T-helper 17 cell (primary cell): ENCODE measurements around the gene CCDC141. TPM values are rescaled to one million over a fixed set of nuclear protein-coding genes. Genes with fewer than 3 reads are reported as not detected.

ENCODE experiments used
- ATAC-seq: fragments of 150-1000 bp; cut with Tn5 transposase; 2 replicates; pipeline ENCODE4 v1.10.0; 2021; ENCODE audit warnings: mild to moderate bottlenecking, moderate library complexity
- DNase-seq, 3 donors: peaks; one replicate each; pipeline versions ENCODE4 v3.0.0 to v3.0.0-alpha.2; 2020 to 2021
- H3K9me3 ChIP-seq: one replicate; pipeline ENCODE4 v1.7.0; 2013; ENCODE audit warnings: low read length, mild to moderate bottlenecking; ENCODE audit not compliant: control insufficient read depth, poor library complexity, severe bottlenecking
- H3K27ac Mint-ChIP-seq: one replicate; pipeline ENCODE4 v1.8.0; 2022; ENCODE audit warnings: mild to moderate bottlenecking, moderate library complexity, mixed read lengths
- H3K27me3 Mint-ChIP-seq: one replicate; pipeline ENCODE4 v1.8.0; 2022; ENCODE audit warnings: mixed read lengths
- H3K36me3 Mint-ChIP-seq: one replicate; pipeline ENCODE4 v1.8.0; 2022; ENCODE audit warnings: low read depth, mixed read lengths
- H3K4me1 Mint-ChIP-seq: one replicate; pipeline ENCODE4 v1.8.0; 2022; ENCODE audit warnings: mild to moderate bottlenecking, mixed read lengths
- H3K4me3 Mint-ChIP-seq: one replicate; pipeline ENCODE4 v1.8.0; 2022; ENCODE audit warnings: mild to moderate bottlenecking, moderate library complexity, mixed read lengths
- total RNA-seq, 4 donors: library from RNA in 2 of 4; stranded (reverse) in 2 of 4; gene quantifications; one replicate each; pipeline ENCODE4 v1.2.3 and lab custom pipeline; 2022 to 2026

Gene CCDC141
- total RNA-seq, 2 donors from 2014 or later = 18.2 to 22.8 TPM

DNA sequence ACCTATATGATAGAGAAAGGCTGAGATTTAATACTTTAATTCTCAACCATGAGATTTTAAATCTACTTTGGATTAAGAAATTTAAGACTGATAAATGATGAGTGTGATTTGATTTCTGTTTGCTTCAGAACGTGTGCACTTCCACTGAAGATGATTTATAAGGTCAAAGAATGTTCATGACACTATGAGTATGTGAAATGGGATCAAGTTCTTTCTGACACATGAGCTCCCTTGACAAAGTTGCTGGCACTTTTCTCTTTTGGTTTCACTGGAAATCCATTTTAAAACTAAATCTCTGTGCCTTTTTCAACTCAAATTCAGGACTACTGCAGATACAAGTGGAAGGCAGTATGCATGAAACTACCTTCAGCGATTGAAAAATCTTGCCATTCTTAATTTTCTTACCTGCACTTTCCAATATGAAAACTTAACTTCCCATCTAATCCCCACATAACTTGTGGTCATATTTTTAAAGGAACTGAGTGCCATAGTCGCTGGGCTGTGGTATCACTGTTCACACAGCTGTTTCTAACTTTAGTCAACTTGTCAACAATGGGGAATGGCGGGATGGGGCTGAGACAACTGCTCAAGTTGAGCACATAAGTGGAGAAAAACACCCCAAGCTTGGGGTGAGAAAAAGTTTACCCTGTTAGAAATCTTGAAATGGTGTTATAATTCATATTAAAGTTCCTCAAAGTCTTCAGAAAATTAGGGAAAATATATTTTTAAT, 190.9 kb downstream of the CCDC141 start:
- no peak overlapping the region for H3K27ac Mint-ChIP-seq
- no peaks in the 10 kb centered on the region for H3K9me3 ChIP-seq
- ATAC-seq (no peak), DNase-seq (no peak)
- H3K4me1 Mint-ChIP-seq = no peaks in the 10 kb centered on the region
- H3K36me3 Mint-ChIP-seq = peaks cover 4% of the 10 kb centered on the region
- H3K27me3 Mint-ChIP-seq = peaks cover 16% of the 10 kb centered on the region
- H3K4me3 Mint-ChIP-seq = no peak overlapping the region

DNA sequence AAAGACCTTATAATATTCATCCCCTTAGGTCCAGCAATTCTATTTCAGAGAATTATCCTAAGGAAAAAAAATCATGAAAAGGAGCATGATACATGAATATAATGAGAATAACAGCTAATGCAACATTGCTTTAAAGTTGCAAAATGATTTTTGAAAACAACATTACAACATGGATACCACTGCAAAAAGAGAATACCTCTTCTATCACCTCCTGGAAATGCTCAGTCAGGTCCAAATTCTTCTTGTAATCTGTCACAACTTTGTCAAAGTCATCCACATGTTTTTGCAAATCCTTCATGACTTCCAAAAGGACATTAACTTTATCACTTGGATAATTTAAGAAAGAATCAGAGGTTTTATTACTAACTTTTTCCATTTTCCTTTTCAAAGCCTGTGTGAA, 194.8 kb downstream of the CCDC141 start:
- ATAC-seq (no peak), DNase-seq (no peak)
- H3K9me3 ChIP-seq = no peaks in the 10 kb centered on the region
- H3K36me3 Mint-ChIP-seq = peaks cover 4% of the 10 kb centered on the region
- H3K4me3 Mint-ChIP-seq = no peak overlapping the region
- no peak overlapping the region for H3K27ac Mint-ChIP-seq
- H3K4me1 Mint-ChIP-seq = no peaks in the 10 kb centered on the region
- H3K27me3 Mint-ChIP-seq = peaks cover 12% of the 10 kb centered on the region

DNA sequence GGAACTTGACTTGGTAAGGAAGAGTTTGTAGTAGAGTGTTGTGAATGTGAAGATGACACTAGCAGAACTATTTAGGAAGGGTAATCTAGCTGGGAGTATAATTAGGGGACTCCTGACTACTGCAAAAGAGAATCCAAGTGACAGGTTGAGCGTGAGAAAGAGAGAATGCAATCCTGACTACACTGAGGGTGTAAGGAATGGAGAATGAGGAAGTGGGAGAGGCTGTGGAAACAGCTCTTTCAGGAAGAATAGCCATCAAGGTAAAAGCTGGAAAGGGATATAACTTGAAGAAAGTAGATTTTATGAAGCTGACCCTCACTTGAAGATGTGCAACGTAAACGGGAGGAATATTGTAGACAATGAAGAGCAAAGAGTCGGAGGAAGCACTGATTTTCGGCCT, 201.6 kb downstream of the CCDC141 start:
- H3K4me3 Mint-ChIP-seq = no peak overlapping the region
- no peak overlapping the region for H3K27ac Mint-ChIP-seq
- H3K27me3 Mint-ChIP-seq = peaks cover 5% of the 10 kb centered on the region
- DNase-seq (no peak), ATAC-seq (no peak)
- H3K4me1 Mint-ChIP-seq = no peaks in the 10 kb centered on the region
- H3K9me3 ChIP-seq = no peaks in the 10 kb centered on the region
- no peaks in the 10 kb centered on the region for H3K36me3 Mint-ChIP-seq

DNA sequence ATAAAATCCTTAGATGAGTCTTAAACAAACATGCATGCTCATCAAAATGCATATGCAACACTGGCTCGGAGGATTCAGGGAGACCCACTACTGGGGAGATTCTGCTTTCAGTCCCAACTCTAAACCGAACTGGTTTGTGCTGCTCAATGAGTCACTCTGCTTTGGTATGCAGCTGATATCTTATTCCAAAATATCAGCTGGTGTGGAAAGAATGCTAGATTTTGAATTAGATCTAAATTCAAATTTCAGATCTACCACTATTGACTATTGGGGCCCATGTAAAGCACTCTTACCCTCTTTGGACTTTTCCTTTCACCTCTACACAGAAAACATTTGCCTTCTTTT, 203.5 kb downstream of the CCDC141 start:
- H3K27me3 Mint-ChIP-seq = no peaks in the 10 kb centered on the region
- H3K9me3 ChIP-seq = no peaks in the 10 kb centered on the region
- DNase-seq (no peak), ATAC-seq (no peak)
- H3K36me3 Mint-ChIP-seq = no peaks in the 10 kb centered on the region
- no peaks in the 10 kb centered on the region for H3K4me1 Mint-ChIP-seq
- H3K4me3 Mint-ChIP-seq = no peak overlapping the region
- H3K27ac Mint-ChIP-seq = no peak overlapping the region

DNA sequence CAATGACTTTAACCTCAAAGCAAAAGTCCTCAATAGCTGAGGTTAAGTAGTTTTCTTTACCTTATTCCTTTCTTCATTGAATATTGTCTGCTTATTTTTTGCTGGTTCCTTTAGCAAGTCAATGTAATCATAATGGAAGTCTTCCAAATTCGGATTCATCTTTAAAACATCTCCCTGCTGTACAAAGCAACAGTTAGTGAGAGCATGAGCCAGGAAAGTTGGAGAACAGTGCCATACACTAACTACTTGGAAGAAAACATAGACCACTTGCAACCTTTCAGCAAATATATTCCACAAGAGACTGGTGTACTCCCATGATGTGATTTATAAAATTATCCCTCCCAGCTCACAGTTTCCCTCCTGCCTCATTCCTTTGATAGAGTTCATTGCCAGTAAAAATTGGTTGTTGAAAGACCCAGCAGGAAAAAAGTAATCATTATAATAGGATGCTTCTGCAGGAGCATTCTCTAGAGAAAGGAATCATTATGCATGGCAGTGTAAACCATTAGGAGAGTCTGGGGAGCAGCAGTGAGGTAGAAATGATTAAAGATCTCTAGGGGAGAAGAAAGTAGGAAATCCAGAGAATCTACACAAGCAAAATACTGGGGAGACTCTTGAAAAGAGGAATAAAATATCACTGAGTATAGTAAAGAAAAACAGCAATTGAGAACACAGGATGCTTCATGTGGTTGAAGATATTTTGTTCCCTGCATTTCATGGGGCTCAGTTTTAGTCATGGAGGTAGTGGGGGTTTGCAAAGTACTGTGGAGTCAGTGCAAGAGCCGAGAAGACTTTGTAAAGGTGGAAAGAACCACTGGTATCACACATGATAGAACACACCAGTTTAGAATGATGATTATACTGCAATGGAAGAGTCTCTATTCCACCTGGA, 204.1 kb downstream of the CCDC141 start:
- no peak for DNase-seq
- ATAC-seq = no peak
- Mint-ChIP-seq H3K4me3 (no peak overlapping the region), H3K27me3 (no peaks in the 10 kb centered on the region), H3K27ac (no peak overlapping the region), H3K4me1 (no peaks in the 10 kb centered on the region), H3K36me3 (no peaks in the 10 kb centered on the region)
- H3K9me3 ChIP-seq = no peaks in the 10 kb centered on the region

DNA sequence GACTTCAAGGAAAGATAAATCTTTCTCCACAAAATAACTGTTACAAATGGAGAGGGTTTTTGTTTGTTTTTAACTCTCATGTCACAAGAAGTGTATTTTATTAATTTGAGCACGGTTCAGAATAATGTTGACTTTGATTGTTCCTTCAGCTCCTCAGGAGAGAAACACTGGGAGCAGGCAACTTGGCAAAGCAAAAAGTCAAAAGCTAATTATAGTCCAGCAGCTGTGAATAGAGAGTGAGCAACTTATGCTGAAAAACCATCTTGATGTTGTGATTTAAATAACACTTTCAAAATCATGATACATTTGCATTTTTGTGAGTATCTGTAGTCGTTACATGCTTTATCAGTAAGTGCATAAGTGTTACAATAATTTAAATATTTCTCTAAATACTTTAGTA, 205.2 kb downstream of the CCDC141 start:
- H3K9me3 ChIP-seq = no peaks in the 10 kb centered on the region
- Mint-ChIP-seq H3K4me3 (no peak overlapping the region), H3K27ac (no peak overlapping the region), H3K27me3 (no peaks in the 10 kb centered on the region), H3K36me3 (no peaks in the 10 kb centered on the region), H3K4me1 (no peaks in the 10 kb centered on the region)
- ATAC-seq (no peak), DNase-seq (no peak)

DNA sequence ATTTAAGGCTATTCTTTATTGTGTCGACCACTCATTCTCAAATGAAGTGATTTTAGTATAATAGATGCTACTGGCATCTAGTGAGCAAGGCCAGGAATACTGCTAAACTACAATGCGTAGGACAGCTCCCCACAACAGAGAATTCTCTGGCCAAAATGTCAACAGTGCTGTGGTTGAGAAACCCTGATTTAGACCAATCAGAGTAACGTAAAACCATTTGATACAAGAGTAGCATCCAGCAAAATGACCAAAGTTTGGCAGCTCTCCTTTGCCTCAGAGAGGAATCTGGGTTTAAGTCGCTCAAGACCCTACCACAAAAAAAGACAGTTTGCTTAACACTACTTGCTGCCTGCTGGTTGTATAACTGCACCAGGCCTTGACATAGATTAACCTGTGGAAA, 205.7 kb downstream of the CCDC141 start:
- ATAC-seq = no peak
- Mint-ChIP-seq H3K4me1 (no peaks in the 10 kb centered on the region), H3K27me3 (no peaks in the 10 kb centered on the region), H3K4me3 (no peak overlapping the region), H3K27ac (no peak overlapping the region), H3K36me3 (no peaks in the 10 kb centered on the region)
- no peak for DNase-seq
- H3K9me3 ChIP-seq = no peaks in the 10 kb centered on the region

DNA sequence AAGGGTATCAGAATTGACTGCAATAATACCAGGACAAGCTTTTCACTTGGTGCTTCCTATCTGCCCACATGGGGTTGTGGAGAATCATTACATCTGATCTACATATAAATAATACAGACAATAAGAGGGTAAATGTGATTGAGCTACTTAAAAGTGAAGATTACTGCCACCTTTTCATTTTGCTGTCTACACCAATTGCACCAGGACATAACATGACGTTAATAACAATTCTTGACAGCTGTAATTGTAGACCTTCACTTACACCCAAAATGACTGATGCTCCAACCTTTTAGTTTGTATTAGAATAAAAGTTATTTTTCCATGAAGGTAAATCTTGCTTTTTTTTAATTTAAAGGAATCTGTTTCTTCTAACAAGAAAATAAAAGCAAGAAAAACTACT, 206.2 kb downstream of the CCDC141 start:
- H3K36me3 Mint-ChIP-seq = no peaks in the 10 kb centered on the region
- DNase-seq (no peak), ATAC-seq (no peak)
- H3K27ac Mint-ChIP-seq = no peak overlapping the region
- H3K4me3 Mint-ChIP-seq = no peak overlapping the region
- H3K27me3 Mint-ChIP-seq = no peaks in the 10 kb centered on the region
- H3K9me3 ChIP-seq = no peaks in the 10 kb centered on the region
- H3K4me1 Mint-ChIP-seq = no peaks in the 10 kb centered on the region

DNA sequence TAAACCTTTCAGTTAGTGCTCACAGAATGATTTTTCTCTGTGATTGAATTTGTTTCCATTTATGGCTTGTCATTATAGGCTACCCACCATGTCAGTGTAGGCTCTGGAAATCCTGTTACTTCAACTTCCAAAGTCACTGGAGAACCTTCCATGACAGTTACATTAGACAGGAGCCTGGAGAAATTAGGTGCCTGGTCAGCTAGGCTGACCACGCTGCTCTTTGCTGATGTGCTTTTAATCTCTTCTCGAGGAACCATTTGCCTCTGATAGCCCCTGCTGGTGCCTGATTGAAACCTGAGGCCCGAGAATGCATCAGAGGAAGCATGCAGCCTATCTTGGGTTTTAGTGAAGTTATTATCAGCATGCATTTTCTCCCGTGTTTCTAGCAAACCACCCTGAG, 213.1 kb downstream of the CCDC141 start:
- no peak for DNase-seq
- no peaks in the 10 kb centered on the region for H3K9me3 ChIP-seq
- Mint-ChIP-seq H3K4me3 (no peak overlapping the region), H3K4me1 (no peaks in the 10 kb centered on the region), H3K27ac (no peak overlapping the region), H3K27me3 (peaks cover 6% of the 10 kb centered on the region), H3K36me3 (no peaks in the 10 kb centered on the region)
- no peak for ATAC-seq

DNA sequence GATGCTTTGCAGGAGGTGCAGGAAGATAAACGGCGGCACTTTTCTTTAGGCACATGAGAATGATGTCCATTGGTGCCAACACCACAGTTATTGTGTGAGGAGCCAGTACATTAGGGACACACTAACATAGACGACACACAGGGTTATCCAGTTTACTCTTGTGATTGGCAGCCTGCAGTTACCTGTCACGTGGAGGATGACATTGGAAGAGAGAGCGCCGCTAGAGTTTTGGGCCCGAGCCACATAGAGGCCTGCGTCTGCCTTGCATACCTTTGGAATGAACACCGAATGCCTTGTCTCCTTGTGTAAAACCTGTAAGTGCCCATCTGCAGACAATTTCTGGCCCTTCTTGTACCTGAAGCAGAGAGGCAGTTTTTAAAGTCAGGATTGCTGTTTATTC, 215.9 kb downstream of the CCDC141 start:
- DNase-seq (no peak), ATAC-seq (no peak)
- Mint-ChIP-seq H3K36me3 (peaks cover 2% of the 10 kb centered on the region), H3K27ac (no peak overlapping the region), H3K4me3 (no peak overlapping the region), H3K27me3 (peaks cover 15% of the 10 kb centered on the region), H3K4me1 (peaks cover 1% of the 10 kb centered on the region)
- no peaks in the 10 kb centered on the region for H3K9me3 ChIP-seq

DNA sequence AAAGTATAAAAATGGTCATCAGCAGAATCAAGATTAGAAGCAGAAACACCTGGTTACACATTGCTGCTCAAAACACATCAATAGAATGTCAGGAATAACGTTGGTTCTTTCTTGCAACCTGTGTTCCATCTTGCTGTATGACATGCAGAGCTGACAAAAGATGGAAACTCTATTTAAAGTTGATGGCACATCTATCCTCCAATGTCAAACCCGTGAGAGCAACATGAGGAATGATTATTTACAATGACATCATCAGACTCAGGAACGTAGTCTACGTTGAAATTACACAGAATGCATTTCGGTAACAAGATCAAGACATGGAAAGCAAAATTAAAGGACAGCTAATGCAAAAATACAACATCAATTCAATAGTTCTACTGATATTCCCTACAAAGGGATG, 216.6 kb downstream of the CCDC141 start:
- H3K4me1 Mint-ChIP-seq = peaks cover 3% of the 10 kb centered on the region
- no peaks in the 10 kb centered on the region for H3K9me3 ChIP-seq
- H3K4me3 Mint-ChIP-seq = no peak overlapping the region
- DNase-seq (no peak), ATAC-seq (no peak)
- peaks cover 16% of the 10 kb centered on the region for H3K27me3 Mint-ChIP-seq
- H3K36me3 Mint-ChIP-seq = peaks cover 2% of the 10 kb centered on the region
- no peak overlapping the region for H3K27ac Mint-ChIP-seq

DNA sequence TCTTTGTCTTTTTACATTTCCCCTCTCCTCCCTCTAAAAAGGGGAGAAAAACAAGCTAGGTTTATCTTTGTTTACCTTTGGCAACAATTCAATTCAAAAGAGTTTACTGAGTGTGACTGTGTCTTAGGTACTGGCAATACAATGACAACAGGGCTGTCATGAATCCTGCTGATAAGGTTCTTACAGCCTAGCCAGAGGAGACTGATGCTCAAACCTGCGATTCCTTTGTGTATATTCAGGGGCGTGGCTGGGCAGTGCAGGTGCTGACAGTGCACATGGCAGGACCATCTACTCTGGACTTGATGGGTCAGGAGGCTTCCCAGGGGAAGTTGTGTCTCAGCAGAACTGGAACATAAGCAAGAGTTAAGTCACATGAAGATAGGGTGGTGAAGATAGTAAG, 219.5 kb downstream of the CCDC141 start:
- Mint-ChIP-seq H3K27ac (no peak overlapping the region), H3K36me3 (peaks cover 2% of the 10 kb centered on the region), H3K27me3 (peaks cover 15% of the 10 kb centered on the region), H3K4me1 (peaks cover 3% of the 10 kb centered on the region), H3K4me3 (no peak overlapping the region)
- H3K9me3 ChIP-seq = no peaks in the 10 kb centered on the region
- DNase-seq = no peak
- ATAC-seq = no peak

DNA sequence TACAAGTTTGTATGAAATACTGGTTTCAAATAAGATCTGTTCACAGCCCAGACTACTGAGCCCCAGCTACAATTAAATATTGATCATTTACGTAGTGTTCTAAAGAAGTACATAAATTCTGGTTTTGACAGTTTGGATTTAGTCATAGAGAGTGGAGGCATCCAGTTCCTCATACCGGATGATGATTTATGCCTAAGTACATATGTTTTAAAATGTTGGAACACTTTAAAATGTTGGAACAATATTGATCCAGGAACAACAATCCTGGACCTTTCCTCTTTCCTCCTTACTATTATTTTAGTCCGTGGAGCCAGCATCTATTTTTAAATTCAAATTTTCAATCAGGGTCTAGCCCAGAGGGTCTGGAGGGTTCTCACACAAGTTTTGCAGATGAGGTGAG, 220.0 kb downstream of the CCDC141 start:
- Mint-ChIP-seq H3K27me3 (peaks cover 15% of the 10 kb centered on the region), H3K4me3 (no peak overlapping the region), H3K27ac (no peak overlapping the region), H3K36me3 (peaks cover 2% of the 10 kb centered on the region), H3K4me1 (peaks cover 3% of the 10 kb centered on the region)
- H3K9me3 ChIP-seq = no peaks in the 10 kb centered on the region
- no peak for ATAC-seq
- DNase-seq = no peak
